Vagina (tissue), 2 donors: ENCODE measurements around the gene AMIGO1. TPM values are rescaled to one million over a fixed set of nuclear protein-coding genes. Genes with fewer than 3 reads are reported as not detected.

Source experiments
- DNase-seq, 2 donors: peaks; one replicate each; pipeline ENCODE4 v3.0.0-alpha.2; 2017; ENCODE audit errors: extremely low spot score in 2 of 2
- H3K27ac ChIP-seq: fragments of 200-600 bp; sonication (generic); one replicate; pipeline ENCODE4 v1.5.1; 2019
- H3K27me3 ChIP-seq: fragments of 200-600 bp; sonication (generic); one replicate; pipeline ENCODE4 v1.5.1; 2019
- H3K36me3 ChIP-seq, 2 donors: fragments of 200-600 bp; sonication (generic); one replicate each; pipeline ENCODE4 v1.5.1; 2017 to 2019
- H3K4me1 ChIP-seq: fragments of 200-600 bp; sonication (generic); one replicate; pipeline ENCODE4 v1.5.1; 2019
- H3K4me3 ChIP-seq, 2 donors: fragments of 200-600 bp; sonication (generic); 1 replicate in 1 of 2; 2 replicates in 1 of 2; pipeline ENCODE4 v1.5.1; 2016 to 2019
- H3K9me3 ChIP-seq: fragments of 200-600 bp; sonication (generic); one replicate; pipeline ENCODE4 v1.5.1; 2019
- POLR2A ChIP-seq, 2 donors: fragments of 450-650 bp; IDR thresholded peaks; one replicate each; pipeline ENCODE4 v1.6.1; 2017; ENCODE audit warnings: antibody characterized with exemption in 2 of 2, mild to moderate bottlenecking in 2 of 2, moderate library complexity in 2 of 2
- POLR2AphosphoS5 ChIP-seq, 2 donors: sonication (generic); formaldehyde crosslinking; IDR thresholded peaks; one replicate each; pipeline ENCODE4 v1.9.0; 2017; ENCODE audit warnings: antibody characterized with exemption in 2 of 2, mild to moderate bottlenecking in 2 of 2, low read depth in 1 of 2; ENCODE audit not compliant: insufficient read depth in 1 of 2
- intact Hi-C: fragments of 100-400 bp; cut with DNase I; formaldehyde crosslinking; loops from one replicate; pipeline ENCODE4 v1.15.1; 2023
- total RNA-seq: library from RNA; depleted of rRNA; stranded (reverse); fragments of >200 nt; gene quantifications from one replicate; pipeline ENCODE4 v1.2.3, GENCODE V29; 2016
- TF ChIP-seq, protein P1 (sequence below), 3 experiments: fragments of 450-650 bp in 2 of 3; fragments of 200-600 bp in 1 of 3; sonication (generic) in 1 of 3; IDR thresholded peaks; one replicate each; pipeline ENCODE4 v1.5.1; 2017 to 2019; ENCODE audit warnings: antibody characterized with exemption in 3 of 3, mild to moderate bottlenecking in 2 of 3, moderate library complexity in 2 of 3

Gene AMIGO1
- total RNA-seq, 1 donor from 2014 or later, result 6.4 TPM

DNA sequence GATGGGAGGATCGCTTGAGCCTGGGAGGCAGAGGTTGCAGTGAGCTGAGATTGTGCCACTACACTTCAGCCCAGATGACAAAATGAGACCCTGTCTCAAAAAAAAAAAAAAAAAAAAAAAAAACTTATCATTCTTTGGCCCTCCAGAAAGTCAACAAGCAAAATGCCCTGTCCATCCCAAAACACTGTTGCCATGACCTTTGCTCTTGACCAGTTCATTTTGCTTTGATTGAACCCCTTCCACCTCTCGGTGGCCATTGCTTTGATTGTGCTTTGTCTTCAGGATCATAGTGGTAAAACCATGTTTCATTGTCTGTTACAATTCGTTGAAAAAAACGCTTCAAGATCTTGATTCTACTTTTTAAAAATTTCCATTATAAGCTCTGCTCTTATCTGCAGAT lies 51.7 kb downstream of the AMIGO1 start:
- TF ChIP-seq POLR2AphosphoS5 (IDR thresholded peaks at IDR 0.05; ENCODE audit: insufficient read depth in 1 of 2, low read depth in 1 of 2) (no peak), POLR2A (IDR thresholded peaks at IDR 0.05) (no peak)
- TF ChIP-seq, protein P1, sequence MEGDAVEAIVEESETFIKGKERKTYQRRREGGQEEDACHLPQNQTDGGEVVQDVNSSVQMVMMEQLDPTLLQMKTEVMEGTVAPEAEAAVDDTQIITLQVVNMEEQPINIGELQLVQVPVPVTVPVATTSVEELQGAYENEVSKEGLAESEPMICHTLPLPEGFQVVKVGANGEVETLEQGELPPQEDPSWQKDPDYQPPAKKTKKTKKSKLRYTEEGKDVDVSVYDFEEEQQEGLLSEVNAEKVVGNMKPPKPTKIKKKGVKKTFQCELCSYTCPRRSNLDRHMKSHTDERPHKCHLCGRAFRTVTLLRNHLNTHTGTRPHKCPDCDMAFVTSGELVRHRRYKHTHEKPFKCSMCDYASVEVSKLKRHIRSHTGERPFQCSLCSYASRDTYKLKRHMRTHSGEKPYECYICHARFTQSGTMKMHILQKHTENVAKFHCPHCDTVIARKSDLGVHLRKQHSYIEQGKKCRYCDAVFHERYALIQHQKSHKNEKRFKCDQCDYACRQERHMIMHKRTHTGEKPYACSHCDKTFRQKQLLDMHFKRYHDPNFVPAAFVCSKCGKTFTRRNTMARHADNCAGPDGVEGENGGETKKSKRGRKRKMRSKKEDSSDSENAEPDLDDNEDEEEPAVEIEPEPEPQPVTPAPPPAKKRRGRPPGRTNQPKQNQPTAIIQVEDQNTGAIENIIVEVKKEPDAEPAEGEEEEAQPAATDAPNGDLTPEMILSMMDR (IDR thresholded peaks at IDR 0.05), result no peak

DNA sequence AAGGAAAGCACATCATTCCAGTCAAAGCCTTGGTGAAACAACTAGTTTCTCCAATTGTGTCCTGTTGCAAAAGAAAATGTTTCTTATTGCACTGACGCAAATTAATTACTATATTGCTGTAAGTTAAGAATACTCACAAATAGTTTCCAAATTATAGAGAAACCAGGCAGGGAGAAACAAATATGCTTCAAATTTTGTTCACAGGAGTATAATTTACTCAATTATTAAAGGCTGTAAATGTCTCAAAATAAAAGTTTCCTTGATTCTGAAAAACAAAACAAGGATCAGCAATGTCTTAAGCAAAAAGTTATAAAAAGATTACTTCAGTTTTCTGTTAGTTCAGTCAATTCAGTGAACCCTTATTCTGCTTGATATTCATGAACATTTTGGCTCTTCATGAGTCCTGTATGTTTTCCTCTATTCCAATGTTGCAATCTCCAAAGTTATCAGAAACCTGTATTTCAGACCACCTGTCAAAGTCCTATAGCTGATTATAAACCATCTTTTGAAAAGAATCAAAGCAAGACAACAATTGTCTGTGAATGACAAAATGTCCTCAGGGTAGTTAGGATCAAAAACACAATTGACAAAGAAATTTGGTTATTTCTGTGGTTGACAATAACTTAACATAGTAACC lies 54.9 kb downstream of the AMIGO1 start:
- no peaks in the 10 kb centered on the region for H3K9me3 ChIP-seq
- no peak overlapping the region for H3K27ac ChIP-seq
- intact Hi-C loops, result no loop called here
- no peak overlapping the region for H3K4me3 ChIP-seq
- no peak for DNase-seq
- no peaks in the 10 kb centered on the region for H3K27me3 ChIP-seq
- no peaks in the 10 kb centered on the region for H3K36me3 ChIP-seq
- H3K4me1 ChIP-seq, result no peaks in the 10 kb centered on the region
- TF ChIP-seq POLR2AphosphoS5 (IDR thresholded peaks at IDR 0.05; ENCODE audit: insufficient read depth in 1 of 2, low read depth in 1 of 2), result no peak
- TF ChIP-seq, protein P1 (IDR thresholded peaks at IDR 0.05), result no peak
- TF ChIP-seq POLR2A (IDR thresholded peaks at IDR 0.05), result no peak

More for the DNA sequence above, 51.7 kb downstream of the AMIGO1 start:
- no peak overlapping the region for H3K4me3 ChIP-seq
- no peaks in the 10 kb centered on the region for H3K4me1 ChIP-seq
- no peaks in the 10 kb centered on the region for H3K36me3 ChIP-seq
- H3K27ac ChIP-seq, result no peak overlapping the region
- intact Hi-C loops, result no loop called here
- no peaks in the 10 kb centered on the region for H3K27me3 ChIP-seq
- no peak for DNase-seq
- H3K9me3 ChIP-seq, result no peaks in the 10 kb centered on the region

Other genes with a start within 250 kb of the AMIGO1 start
- 5.4 TPM for gene PSRC1, start 226.6 kb downstream of the AMIGO1 start, total RNA-seq
- not detected for gene MYBPHL, start 202.7 kb downstream of the AMIGO1 start, total RNA-seq
- gene SORT1, start 111.8 kb downstream of the AMIGO1 start, total RNA-seq, result 30.7 TPM
- gene PSMA5, start 83.3 kb downstream of the AMIGO1 start, total RNA-seq, result 23.1 TPM
- 1.5 TPM for gene SYPL2, start 43.2 kb downstream of the AMIGO1 start, total RNA-seq
- 4.9 TPM for gene ATXN7L2, start 25.8 kb downstream of the AMIGO1 start, total RNA-seq
- 8.3 TPM for gene CYB561D1, start 15.6 kb downstream of the AMIGO1 start, total RNA-seq
- not detected for gene GPR61, start 30.1 kb upstream of the AMIGO1 start, total RNA-seq
- 4.9 TPM for gene GNAI3, start 38.9 kb upstream of the AMIGO1 start, total RNA-seq
- not detected for gene GNAT2, start 109.9 kb upstream of the AMIGO1 start, total RNA-seq
- gene AMPD2, start 110.1 kb upstream of the AMIGO1 start, total RNA-seq, result 38.5 TPM
- gene GSTM4, start 146.4 kb upstream of the AMIGO1 start, total RNA-seq, result 36.1 TPM
- 130 TPM for gene GSTM2, start 158.3 kb upstream of the AMIGO1 start, total RNA-seq
- 156 TPM for gene GSTM1, start 178.1 kb upstream of the AMIGO1 start, total RNA-seq
- 21.1 TPM for gene GSTM5, start 202.5 kb upstream of the AMIGO1 start, total RNA-seq
- gene GSTM3, start 231.3 kb upstream of the AMIGO1 start, total RNA-seq, result 199 TPM